Activated CD4-positive, alpha-beta T cell treated with anti-CD3 and anti-CD28 coated beads for 4 hours (primary cell): Measurements from ENCODE around the gene TBC1D13.
"Not testable (repeated sequence)": the region's sequence is repeated elsewhere in the genome, so short reads cannot be mapped to it uniquely, and the experiment has no call there.

ENCODE experiments used
- DNase-seq, 2 donors: peaks; one replicate each; pipeline ENCODE4 v3.0.0-alpha.2; 2020

Gene TBC1D13

DNA sequence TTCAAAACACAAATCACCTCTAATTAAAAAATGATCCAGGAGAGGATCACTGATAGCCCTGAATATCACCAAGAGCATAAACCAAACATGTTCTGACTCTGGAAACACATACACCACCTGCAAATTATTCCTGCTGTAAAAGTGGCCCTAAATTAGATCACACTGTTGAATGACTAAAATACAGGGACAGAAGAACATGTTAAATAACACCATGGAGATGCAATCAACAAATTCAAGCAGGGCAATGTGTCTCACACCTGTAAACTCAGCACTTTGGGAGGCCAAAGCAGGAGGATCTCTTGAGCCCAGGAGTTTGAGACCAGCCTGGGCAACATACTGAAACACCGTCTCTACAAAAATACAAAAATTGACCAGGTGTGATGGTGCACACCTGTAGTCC lies 60.8 kb downstream of the TBC1D13 start:
- no peak for DNase-seq

DNA sequence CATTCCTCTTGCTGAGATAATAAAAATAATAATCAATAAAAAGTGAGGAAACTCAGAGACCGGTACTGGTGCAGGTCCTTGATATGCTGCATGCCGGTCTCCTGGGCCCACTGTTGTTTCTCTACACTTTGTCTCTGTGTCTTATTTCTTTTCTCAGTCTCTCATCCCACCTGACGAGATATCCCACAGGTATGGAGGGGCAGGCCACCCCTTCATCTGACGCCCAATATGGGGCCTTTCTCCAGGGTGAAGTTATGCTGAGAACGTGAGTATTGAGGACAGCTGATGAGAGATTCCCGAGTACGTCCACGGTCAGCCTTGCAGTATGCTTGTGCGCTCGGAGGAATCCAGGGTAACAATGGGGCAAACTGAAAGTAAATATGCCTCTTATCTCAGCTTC lies 64.0 kb downstream of the TBC1D13 start:
- DNase-seq = not testable (repeated sequence)

DNA sequence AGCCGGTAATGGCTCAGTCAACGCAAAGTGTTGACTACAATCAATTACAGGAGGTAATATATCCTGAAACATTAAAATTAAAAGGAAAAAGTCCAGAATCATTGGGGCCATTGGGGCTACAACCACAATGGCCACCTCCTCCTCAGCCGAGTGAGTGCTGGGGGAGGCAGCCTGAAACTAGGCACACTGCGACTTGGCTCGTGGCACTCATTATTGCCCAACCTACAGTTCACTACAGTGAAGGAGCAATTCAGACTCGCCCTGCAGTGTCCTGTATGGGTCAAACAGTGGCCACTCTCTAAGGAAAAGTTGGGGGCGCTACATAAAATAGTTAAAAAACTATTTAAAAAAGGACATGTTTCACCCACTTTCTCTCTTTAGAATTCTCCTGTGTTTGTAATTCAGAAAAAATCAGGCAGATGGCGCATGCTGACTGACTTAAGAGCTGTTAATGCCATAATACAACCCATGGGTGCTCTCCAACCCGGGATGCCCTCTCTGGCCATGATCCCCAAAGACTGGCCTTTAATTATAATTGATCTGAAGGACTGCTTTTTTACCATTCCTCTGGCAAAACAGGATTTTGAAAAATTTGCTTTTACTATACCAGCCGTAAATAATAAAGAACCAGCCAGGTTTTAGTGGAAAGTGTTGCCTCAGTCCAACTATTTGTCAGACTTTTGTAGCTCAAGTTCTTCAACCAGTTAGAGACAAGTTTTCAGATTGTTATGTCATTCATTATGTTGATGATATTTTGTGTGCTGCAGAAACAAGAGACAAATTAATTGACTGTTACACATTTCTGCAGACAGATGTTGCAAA lies 64.9 kb downstream of the TBC1D13 start:
- not testable (repeated sequence) for DNase-seq

DNA sequence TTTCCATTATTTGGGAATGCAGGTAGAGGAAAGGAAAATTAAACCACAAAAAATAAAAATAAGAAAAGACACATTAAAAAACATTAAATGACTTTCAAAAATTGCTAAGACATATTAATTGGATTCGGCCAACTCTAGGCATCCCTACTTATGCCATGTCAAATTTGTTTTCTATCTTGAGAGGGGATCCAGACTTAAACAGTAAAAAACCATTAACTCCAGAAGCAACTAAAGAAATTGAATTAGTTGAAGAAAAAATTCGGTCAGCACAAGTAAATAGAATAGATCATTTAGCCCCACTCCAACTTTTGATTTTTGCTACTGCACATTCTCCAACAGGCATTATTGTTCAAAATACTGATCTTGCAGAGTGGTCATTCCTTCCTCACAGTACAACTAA lies 65.6 kb downstream of the TBC1D13 start:
- not testable (repeated sequence) for DNase-seq

DNA sequence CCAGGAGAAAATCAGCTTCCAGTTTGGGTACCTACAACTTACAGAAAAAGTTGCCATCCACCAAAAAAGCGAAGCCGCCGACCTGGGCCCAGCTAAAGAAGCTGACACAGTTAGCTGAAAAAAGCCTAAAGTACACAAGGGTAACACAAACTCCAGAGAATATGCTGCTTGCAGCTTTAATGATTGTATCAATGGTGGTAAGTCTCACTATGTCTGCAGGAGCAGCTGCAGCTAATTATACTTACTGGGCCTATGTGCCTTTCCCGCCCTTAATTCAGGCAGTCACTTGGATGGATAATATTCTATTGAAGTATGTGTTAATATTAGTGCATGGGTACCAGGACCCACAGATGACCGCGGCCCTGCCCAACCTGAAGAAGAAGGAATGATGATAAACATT lies 67.4 kb downstream of the TBC1D13 start:
- not testable (repeated sequence) for DNase-seq

DNA sequence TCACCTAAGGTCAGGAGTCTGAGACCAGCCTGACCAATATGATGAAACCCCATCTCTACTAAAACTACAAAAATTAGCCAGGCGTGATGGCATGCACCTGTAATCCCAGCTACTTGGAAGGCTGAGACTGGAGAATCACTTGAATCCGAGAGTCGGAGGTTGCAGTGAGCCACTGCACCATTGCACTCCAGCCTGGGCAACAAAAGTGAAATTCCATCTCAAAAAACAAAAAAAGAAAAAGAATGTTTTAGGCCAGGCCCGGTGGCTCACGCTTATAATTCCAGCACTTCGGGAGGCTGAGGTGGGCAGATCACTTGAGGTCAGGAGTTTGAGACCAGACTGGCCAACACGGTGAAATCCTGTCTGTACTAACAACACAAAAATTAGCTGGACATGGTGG lies 71.4 kb downstream of the TBC1D13 start:
- DNase-seq = not testable (repeated sequence)
